ENCODE measurements around the gene BTBD17.

DNA sequence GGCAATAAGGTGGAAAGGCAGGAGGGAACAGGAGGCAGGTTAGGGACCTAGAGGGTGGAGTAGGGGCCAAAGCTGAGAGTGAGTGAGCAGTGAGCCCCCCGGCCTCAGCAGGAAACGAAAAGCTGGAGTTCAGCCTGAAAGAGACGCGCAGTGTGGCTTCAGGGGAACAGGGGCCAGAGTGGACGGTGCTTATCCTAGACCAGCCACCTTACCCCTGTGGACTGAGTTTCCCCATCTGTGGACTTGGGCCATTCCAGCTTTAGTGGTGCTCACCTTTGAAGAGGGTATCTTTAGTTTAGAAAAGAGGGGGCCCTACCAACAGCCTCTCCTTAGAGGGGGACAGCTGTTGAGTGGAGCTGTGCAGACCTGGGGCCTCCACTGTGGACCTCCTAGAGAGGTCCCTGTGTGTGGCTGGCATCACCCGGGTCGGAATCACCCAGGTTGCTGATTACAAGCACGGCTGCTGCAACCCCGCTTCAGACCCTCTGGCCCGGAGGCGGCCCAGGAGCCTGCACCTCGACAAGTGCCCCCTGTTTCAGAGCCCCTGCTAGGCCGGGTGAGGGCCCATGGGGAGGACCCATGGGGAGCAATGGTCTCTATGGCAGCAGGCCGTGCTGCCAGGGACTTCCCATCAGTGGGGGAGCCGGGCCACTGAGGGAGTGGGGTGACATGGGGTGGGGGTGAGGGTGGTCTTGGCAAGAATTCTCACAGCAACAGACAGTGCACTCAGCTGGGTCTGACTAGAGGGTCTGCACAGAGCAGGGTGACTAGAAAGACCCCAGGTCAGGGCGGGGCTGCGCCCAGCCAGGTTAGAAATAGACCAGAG, 8.2 kb upstream of the BTBD17 start:
- TF ChIP-seq, protein P1, sequence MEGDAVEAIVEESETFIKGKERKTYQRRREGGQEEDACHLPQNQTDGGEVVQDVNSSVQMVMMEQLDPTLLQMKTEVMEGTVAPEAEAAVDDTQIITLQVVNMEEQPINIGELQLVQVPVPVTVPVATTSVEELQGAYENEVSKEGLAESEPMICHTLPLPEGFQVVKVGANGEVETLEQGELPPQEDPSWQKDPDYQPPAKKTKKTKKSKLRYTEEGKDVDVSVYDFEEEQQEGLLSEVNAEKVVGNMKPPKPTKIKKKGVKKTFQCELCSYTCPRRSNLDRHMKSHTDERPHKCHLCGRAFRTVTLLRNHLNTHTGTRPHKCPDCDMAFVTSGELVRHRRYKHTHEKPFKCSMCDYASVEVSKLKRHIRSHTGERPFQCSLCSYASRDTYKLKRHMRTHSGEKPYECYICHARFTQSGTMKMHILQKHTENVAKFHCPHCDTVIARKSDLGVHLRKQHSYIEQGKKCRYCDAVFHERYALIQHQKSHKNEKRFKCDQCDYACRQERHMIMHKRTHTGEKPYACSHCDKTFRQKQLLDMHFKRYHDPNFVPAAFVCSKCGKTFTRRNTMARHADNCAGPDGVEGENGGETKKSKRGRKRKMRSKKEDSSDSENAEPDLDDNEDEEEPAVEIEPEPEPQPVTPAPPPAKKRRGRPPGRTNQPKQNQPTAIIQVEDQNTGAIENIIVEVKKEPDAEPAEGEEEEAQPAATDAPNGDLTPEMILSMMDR (IDR thresholded peaks at IDR 0.05; ENCODE audit: low read depth, low read length): no peak
- TF ChIP-seq POLR2A (IDR thresholded peaks at IDR 0.05; ENCODE audit: extremely low read depth, insufficient read length): no peak

Data from NB4 (cell line).